LNCaP clone FGC (cell line): ENCODE results near the gene PDGFD.

Experiments
- DNase-seq: peaks from one replicate; pipeline ENCODE4 v3.0.0-alpha.2; 2011; ENCODE audit warnings: low read depth
- H3K4me3 ChIP-seq: 2 replicates; pipeline ENCODE4 v1.5.1; 2011; ENCODE audit warnings: mild to moderate bottlenecking, low read depth, low read length, control low read depth
- TF ChIP-seq, protein P1 (sequence below): IDR thresholded peaks from 2 replicates; pipeline ENCODE4 v1.5.1; 2012; ENCODE audit warnings: mild to moderate bottlenecking; ENCODE audit not compliant: control insufficient read depth, insufficient read depth; ENCODE audit errors: extremely low read depth

PDGFD gene

DNA sequence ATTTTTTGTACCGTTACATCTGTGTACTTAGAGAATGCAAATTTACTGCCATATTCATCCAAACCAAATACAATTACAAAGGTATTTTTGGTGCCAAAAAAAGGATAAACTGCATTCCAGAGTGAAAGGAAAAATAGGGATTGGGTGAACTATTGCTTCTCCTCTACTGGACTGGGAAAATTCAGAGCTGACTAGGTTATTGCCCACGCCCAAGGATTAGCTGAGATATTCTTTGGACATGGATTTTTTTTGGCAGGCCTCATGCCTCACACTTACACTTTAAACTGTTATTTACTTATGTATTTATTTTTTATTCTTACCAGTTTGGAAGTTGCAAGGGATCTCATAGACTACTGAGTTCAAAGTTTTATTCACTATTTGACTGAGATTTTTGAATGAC is 203.8 kb downstream of the PDGFD start:
- TF ChIP-seq, protein P1, sequence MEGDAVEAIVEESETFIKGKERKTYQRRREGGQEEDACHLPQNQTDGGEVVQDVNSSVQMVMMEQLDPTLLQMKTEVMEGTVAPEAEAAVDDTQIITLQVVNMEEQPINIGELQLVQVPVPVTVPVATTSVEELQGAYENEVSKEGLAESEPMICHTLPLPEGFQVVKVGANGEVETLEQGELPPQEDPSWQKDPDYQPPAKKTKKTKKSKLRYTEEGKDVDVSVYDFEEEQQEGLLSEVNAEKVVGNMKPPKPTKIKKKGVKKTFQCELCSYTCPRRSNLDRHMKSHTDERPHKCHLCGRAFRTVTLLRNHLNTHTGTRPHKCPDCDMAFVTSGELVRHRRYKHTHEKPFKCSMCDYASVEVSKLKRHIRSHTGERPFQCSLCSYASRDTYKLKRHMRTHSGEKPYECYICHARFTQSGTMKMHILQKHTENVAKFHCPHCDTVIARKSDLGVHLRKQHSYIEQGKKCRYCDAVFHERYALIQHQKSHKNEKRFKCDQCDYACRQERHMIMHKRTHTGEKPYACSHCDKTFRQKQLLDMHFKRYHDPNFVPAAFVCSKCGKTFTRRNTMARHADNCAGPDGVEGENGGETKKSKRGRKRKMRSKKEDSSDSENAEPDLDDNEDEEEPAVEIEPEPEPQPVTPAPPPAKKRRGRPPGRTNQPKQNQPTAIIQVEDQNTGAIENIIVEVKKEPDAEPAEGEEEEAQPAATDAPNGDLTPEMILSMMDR, result no peak
- H3K4me3 ChIP-seq, result no peak overlapping the region
- DNase-seq, result no peak

DNA sequence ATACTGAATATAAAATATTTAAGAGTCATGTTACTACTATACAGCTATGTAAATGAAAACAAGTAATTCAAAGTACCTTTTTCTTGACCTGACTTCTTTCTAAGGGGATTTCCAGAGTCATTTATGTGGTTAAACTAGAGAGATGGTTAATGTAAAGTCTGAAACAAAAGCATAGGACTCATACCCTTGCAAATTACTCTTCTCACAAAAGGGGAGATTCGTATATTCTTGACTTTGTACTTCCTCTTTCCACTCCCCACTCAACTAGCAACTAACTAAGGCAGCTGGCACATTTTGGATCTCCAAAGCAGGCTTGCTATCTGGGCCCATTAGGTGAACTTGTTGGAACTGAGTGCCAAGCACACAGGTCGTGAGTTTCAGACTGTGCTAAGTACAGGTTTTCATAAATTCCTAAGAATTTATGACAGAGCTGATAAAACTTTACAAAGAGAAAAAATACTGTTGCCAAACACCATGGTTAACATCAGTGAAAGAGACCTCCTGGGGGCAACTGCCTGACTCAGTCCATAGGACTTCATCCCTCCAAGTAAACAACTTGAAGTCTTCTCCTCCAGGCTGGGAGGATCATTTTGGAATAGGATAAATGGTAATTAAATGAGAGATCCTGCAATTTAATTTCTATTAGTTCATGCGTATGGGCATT is 204.5 kb downstream of the PDGFD start:
- DNase-seq, result no peak

DNA sequence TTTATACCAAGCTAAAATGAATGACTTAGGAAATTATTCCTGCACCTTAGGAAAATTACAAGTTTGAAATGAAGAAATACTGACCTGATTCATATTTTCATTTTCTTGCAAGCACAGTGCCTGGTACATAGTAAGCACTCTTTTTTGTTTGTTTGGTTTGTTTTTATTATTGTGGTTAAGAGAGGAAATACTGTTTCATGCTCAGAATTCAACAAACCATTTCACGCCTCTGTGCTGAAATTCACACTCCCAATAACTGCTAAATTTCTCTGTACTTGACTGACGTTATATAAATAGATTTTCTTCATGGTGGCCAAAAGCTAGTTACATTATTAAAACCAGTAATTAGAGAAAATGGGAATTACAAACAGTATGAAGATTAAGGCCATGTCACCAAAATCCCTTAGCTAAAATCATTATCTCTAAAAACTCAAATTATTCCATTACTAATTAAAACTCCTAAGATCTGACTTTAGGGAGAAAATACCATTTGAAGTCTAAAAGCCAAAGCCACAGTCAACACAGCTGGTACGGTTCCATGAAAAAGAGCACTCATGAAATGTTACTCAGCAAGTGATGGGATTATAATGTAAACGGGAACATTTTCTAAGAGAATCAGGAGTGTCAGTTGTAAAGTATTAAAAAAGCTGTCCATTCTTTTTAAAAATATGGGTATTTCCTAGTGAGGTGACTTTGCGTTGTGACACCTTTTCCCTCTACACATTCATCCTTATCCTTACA is 205.3 kb downstream of the PDGFD start:
- TF ChIP-seq, protein P1, result no peak
- no peak for DNase-seq
- H3K4me3 ChIP-seq, result no peak overlapping the region

More for the DNA sequence above, 204.5 kb downstream of the PDGFD start:
- TF ChIP-seq, protein P1, result no peak
- H3K4me3 ChIP-seq, result no peak overlapping the region

DNA sequence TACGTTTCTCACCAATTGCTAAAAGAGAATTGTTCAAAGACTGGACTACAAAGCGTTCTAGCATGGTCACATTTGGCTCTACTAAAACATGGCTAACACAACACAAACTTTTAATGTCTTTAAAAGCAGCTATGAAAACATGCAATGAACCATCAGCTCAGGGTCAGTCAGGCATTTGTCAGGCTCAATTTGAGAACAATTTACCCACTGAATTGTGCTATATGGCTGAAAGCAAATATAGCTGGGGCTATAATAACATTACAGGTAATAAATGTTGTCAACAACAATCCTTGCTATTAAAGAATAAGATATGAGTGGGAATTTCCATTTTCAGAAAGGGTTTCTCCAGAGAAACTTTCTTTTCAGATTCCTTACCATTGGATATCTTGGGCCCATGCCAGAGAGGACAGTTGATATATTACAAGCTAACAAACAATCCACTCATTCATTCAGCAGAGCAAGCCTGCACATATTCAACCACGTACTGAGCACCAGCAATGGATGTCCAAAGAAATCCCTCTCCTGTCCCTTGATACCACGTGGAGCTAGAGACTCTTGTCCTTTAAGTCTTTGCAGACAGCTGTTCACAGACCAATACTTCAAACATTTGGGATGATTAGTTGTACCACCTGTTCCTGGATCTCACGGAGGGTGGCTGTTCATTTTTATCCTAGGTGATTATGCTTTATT is 210.0 kb downstream of the PDGFD start:
- no peak for DNase-seq
- TF ChIP-seq, protein P1, result no peak

DNA sequence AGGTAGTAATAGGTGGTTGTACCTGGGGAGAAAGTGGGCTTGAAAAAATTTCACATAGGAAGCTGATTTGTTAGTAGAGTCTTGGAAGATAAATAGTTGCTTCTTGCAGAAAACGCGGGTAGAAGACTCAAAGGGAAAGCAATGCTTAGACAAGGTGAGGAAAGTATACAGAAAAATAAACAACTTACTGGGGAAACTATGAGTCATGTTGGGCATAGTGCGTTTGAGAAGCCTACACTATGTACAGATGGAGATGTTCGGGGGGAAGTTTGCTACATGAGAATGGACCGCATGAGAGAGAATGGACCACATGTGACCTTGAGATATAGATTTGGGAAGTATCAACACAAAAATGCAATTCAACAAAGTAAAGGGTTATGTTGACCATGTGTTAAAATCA is 214.2 kb downstream of the PDGFD start:
- no peak for DNase-seq

More for the DNA sequence above, 210.0 kb downstream of the PDGFD start:
- H3K4me3 ChIP-seq, result no peak overlapping the region

DNA sequence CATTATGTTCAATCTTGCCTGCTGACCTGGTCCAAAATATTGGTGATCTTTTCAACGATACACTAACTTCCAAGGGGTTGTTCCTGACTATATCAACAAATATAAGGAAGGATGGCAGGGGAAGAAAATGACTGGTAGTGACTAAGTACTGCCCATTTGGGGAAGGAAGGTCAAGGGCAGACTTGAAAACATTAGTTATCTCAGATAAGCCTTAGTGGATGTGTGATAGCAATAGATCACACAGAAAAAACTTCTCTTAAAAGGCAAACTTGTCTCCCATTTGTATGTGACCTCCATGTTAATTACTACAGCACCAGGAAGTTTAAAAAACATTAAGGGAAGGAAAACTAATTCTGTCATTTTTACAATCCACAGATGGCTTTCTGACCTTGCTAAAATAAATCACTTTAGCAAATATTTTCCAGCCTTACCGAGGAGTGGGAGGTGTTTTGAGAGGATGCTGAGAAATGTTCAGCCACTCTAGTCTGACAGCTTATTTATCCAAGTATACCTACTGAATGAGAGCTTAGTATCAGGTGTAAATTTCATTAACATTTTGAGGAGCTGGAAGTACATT is 215.7 kb downstream of the PDGFD start:
- H3K4me3 ChIP-seq, result no peak overlapping the region
- TF ChIP-seq, protein P1, result no peak
- no peak for DNase-seq

More for the DNA sequence above, 214.2 kb downstream of the PDGFD start:
- no peak overlapping the region for H3K4me3 ChIP-seq
- TF ChIP-seq, protein P1, result no peak
